Measurements from ENCODE around the gene LPP. TPM values are rescaled to one million over a fixed set of nuclear protein-coding genes. Genes with fewer than 3 reads are reported as not detected.
A peak's percentile ranks its signal among the peaks of the same experiment; 100 is the strongest.

The LPP gene
- total RNA-seq, 3 donors from 2014 or later: 262 to 816 (median 325) TPM

GRCh38 chr3:188294113-188294512, 140.2 kb downstream of the LPP start:
- H3K9me3 ChIP-seq: no peaks in the 10 kb centered on the region
- intact Hi-C loops (cut with DNase I, micrococcal nuclease): no loop called here
- TF ChIP-seq CTCF (IDR thresholded peaks at IDR 0.05): no peak
- no peaks in the 10 kb centered on the region for H3K36me3 ChIP-seq (ENCODE audit: low read depth)
- DNase-seq (no peak), ATAC-seq (no peak)
- H3K4me3 ChIP-seq: no peak overlapping the region
- H3K4me1 ChIP-seq (ENCODE audit: low read depth): peaks cover 44% of the 10 kb centered on the region

DNA sequence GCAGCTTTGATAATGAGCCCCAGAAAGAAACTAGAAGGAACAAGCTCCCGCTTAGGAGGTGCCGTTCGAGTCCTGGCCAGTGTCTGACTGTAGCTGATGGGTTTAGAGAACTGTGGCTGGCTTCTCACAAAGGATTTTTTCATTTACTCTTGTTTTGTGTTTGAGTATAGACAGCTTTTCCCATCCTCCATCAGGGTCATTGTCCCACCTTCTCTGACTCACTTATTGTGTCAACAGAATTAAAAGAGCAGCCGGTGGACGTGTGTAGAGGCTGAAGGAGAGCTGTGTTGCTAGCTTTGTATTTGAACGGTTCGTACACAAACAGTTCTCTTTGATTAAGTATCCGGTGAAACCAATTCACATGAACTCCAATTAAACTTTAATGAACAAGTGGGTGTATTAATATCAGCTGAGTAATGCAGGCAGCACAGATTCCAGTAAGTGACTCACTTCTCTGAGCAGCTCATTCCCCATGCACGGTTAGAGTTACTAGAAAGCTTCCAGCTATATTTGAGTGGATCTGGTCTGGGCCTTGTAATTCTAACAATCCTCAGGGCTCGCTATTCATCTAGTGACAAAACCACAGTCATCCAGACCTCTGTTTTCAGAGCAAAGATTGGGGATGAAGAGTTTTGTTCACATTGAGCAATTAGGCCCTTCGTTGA, 141.0 kb downstream of the LPP start:
- peak; percentile 70 for ATAC-seq
- no peaks in the 10 kb centered on the region for H3K36me3 ChIP-seq (ENCODE audit: low read depth)
- no peak overlapping the region for H3K4me3 ChIP-seq
- TF ChIP-seq CTCF (IDR thresholded peaks at IDR 0.05): no peak
- H3K9me3 ChIP-seq: no peaks in the 10 kb centered on the region
- H3K4me1 ChIP-seq (ENCODE audit: low read depth): peaks cover 44% of the 10 kb centered on the region
- no peak for DNase-seq
- intact Hi-C loops (cut with DNase I, micrococcal nuclease): no loop called here

GRCh38 chr3:188295876-188296275, 141.9 kb downstream of the LPP start:
- Histone ChIP-seq H3K9me3 (no peaks in the 10 kb centered on the region), H3K4me1 (ENCODE audit: low read depth) (peaks cover 44% of the 10 kb centered on the region), H3K36me3 (ENCODE audit: low read depth) (no peaks in the 10 kb centered on the region), H3K4me3 (no peak overlapping the region)
- intact Hi-C loops (cut with DNase I, micrococcal nuclease): no loop called here
- no peak for TF ChIP-seq CTCF (IDR thresholded peaks at IDR 0.05)
- no peak for ATAC-seq
- DNase-seq: no peak

- no peaks in the 10 kb centered on the region for H3K36me3 ChIP-seq (ENCODE audit: low read depth)
- no peak overlapping the region for H3K4me3 ChIP-seq
- peak; percentile 85 for ATAC-seq
- peak in 1 of 3 donors; percentile 27 for DNase-seq
- intact Hi-C loops (cut with DNase I, micrococcal nuclease): no loop called here
- TF ChIP-seq CTCF (IDR thresholded peaks at IDR 0.05): no peak
- peaks cover 44% of the 10 kb centered on the region for H3K4me1 ChIP-seq (ENCODE audit: low read depth)
- no peaks in the 10 kb centered on the region for H3K9me3 ChIP-seq
Measured at GRCh38 chr3:188296761-188297612, 143.0 kb downstream of the LPP start.

GRCh38 chr3:188298585-188298984, 144.6 kb downstream of the LPP start:
- intact Hi-C loops (cut with DNase I, micrococcal nuclease): no loop called here

More at GRCh38 chr3:188298585-188298984, 144.6 kb downstream of the LPP start:
- Histone ChIP-seq H3K4me3 (no peak overlapping the region), H3K4me1 (ENCODE audit: low read depth) (peaks cover 44% of the 10 kb centered on the region), H3K36me3 (ENCODE audit: low read depth) (no peaks in the 10 kb centered on the region), H3K9me3 (no peaks in the 10 kb centered on the region)
- peak; percentile 57 for ATAC-seq
- no peak for TF ChIP-seq CTCF (IDR thresholded peaks at IDR 0.05)
- peak in 1 of 3 donors; percentile 26 for DNase-seq
